HepG2 (cell line): ENCODE results near the gene PXK. TPM values are rescaled to one million over a fixed set of nuclear protein-coding genes. Genes with fewer than 3 reads are reported as not detected.

Experiments
- ATAC-seq: fragments of 200-7000 bp; cut with Tn5 transposase; 3 replicates; pipeline ENCODE4 v1.9.1; 2020; ENCODE audit warnings: mild to moderate bottlenecking, moderate library complexity
- BruUV-seq: library from RNA; stranded (reverse); fragments of 400-500 nt; replicated peaks from 2 replicates; lab custom pipeline; 2021; lab: Mats Ljungman, UMichigan
- CTCF ChIA-PET: fragments of 300-600 bp; formaldehyde crosslinking; extraction: SDS; loops from one replicate; lab custom pipeline; 2021; ENCODE audit warnings: low total read pairs, inconsistent platforms, low intra/inter-chr PET ratio; lab: Yijun Ruan, JAX
- POLR2A ChIA-PET: fragments of 350-600 bp; sonication (Branson Sonifier 250); formaldehyde crosslinking; loops from one replicate; lab custom pipeline; 2020; ENCODE audit warnings: antibody characterized with exemption, inconsistent platforms; lab: Yijun Ruan, JAX
- DNase-seq: peaks from one replicate; pipeline ENCODE4 v3.0.0-alpha.2; 2015; ENCODE audit warnings: low spot score
- FAIRE-seq: peaks from 3 replicates; lab custom pipeline; 2011; peaks lifted over from hg19 to GRCh38; lab: Jason Lieb, UNC
- H2AFZ ChIP-seq: one replicate; pipeline ENCODE4 v1.6.1; 2011; ENCODE audit warnings: low read length, inconsistent platforms
- H3K27ac ChIP-seq: fragments of 300-600 bp; 3 replicates; pipeline ENCODE4 v1.8.0; 2011; ENCODE audit warnings: mixed run types, mild to moderate bottlenecking, mixed read lengths, low read length, inconsistent platforms; ENCODE audit not compliant: insufficient read depth; ENCODE audit errors: extremely low read length
- H3K27me3 ChIP-seq, 2 experiments: fragments of 200-600 bp in 1 of 2; 2 replicates in 1 of 2; 3 replicates in 1 of 2; pipeline versions ENCODE4 v1.6.0 to v1.8.0; 2011; ENCODE audit warnings: low read length in 2 of 2, mild to moderate bottlenecking in 2 of 2, moderate library complexity in 2 of 2, inconsistent platforms in 1 of 2; ENCODE audit not compliant: insufficient read depth in 2 of 2, control insufficient read depth in 1 of 2
- H3K36me3 ChIP-seq, 2 experiments: fragments of 200-600 bp in 1 of 2; replicated peaks in 1 of 2; 2 replicates in 1 of 2; 3 replicates in 1 of 2; pipeline versions ENCODE4 v1.5.1 to v1.8.0; 2011; ENCODE audit warnings: low read length in 2 of 2, inconsistent platforms in 1 of 2; ENCODE audit not compliant: insufficient read depth in 2 of 2, control insufficient read depth in 1 of 2
- H3K4me1 ChIP-seq: 2 replicates; pipeline ENCODE4 v1.5.1; 2012; ENCODE audit warnings: low read length, inconsistent platforms; ENCODE audit not compliant: insufficient read depth
- H3K4me2 ChIP-seq: 2 replicates; pipeline ENCODE4 v1.6.0; 2011; ENCODE audit warnings: low read depth, low read length, inconsistent platforms
- H3K4me3 ChIP-seq, 3 experiments: fragments of 200-600 bp in 1 of 3; sonication (generic), shearing (Covaris generic) in 1 of 3; replicated peaks in 1 of 3; 2 replicates each; pipeline ENCODE4 v1.5.1; 2011 to 2016; ENCODE audit warnings: low read length in 3 of 3, inconsistent platforms in 2 of 3, low read depth in 2 of 3, mild to moderate bottlenecking in 2 of 3, control low read depth in 1 of 3, mixed read lengths in 1 of 3; ENCODE audit not compliant: insufficient read depth in 1 of 3
- H3K79me2 ChIP-seq: one replicate; pipeline ENCODE4 v1.6.1; 2011; ENCODE audit warnings: low read length, inconsistent platforms; ENCODE audit not compliant: insufficient read depth
- H3K9ac ChIP-seq: 2 replicates; pipeline ENCODE4 v1.6.0; 2011; ENCODE audit warnings: mild to moderate bottlenecking, low read depth, low read length, inconsistent platforms; ENCODE audit not compliant: insufficient read depth
- H3K9me3 ChIP-seq: 2 replicates; pipeline ENCODE4 v1.5.1; 2012; ENCODE audit warnings: mild to moderate bottlenecking, low read length
- H4K20me1 ChIP-seq: 2 replicates; pipeline ENCODE4 v1.6.0; 2011; ENCODE audit warnings: inconsistent platforms, mild to moderate bottlenecking, low read length, moderate library complexity; ENCODE audit not compliant: insufficient read depth
- JUNB ChIP-seq: sonication (generic); formaldehyde crosslinking; IDR thresholded peaks from 2 replicates; pipeline ENCODE4 v1.8.0; 2022; ENCODE audit warnings: missing genetic modification reagents, mild to moderate bottlenecking, borderline replicate concordance
- MYNN ChIP-seq: sonication (generic); formaldehyde crosslinking; IDR thresholded peaks from 2 replicates; pipeline ENCODE4 v1.4.0; 2020; ENCODE audit warnings: mild to moderate bottlenecking, low read depth, missing genetic modification reagents
- NFYC ChIP-seq: IDR thresholded peaks from 2 replicates; pipeline ENCODE4 v1.6.1; 2016; ENCODE audit warnings: missing genetic modification reagents, missing compliant biosample characterization
- NR2F1 ChIP-seq, 2 experiments: fragments of 450-650 bp in 1 of 2; formaldehyde crosslinking in 1 of 2; IDR thresholded peaks; 2 replicates each; pipeline versions ENCODE4 v1.5.0 to v1.6.1; 2016 to 2020; ENCODE audit warnings: mild to moderate bottlenecking in 1 of 2, missing compliant biosample characterization in 1 of 2, missing genetic modification reagents in 1 of 2, moderate library complexity in 1 of 2
- TP53 ChIP-seq: sonication (generic); formaldehyde crosslinking; conservative IDR thresholded peaks from 2 replicates; pipeline ENCODE4 v1.4.0; 2020; ENCODE audit warnings: missing genetic modification reagents
- ZNF275 ChIP-seq: sonication (generic); formaldehyde crosslinking; IDR thresholded peaks from 2 replicates; pipeline ENCODE4 v1.8.0; 2022; ENCODE audit warnings: missing genetic modification reagents, mild to moderate bottlenecking, inconsistent platforms, borderline replicate concordance
- ZNF75D ChIP-seq: sonication (generic); formaldehyde crosslinking; IDR thresholded peaks from 2 replicates; pipeline ENCODE4 v1.8.1; 2023; ENCODE audit warnings: missing genetic modification reagents, mild to moderate bottlenecking, borderline replicate concordance
- WGBS: methylation state at CpG from one replicate; pipeline ENCODE4 v1.1.6; 2017; ENCODE audit warnings: low lambda C conversion rate; 5-methylcytosine and 5-hydroxymethylcytosine counted together
- in situ Hi-C: cut with HindIII; loops from 2 replicates; pipeline ENCODE4 v1.10.0; 2017; ENCODE audit warnings: low pct_unique_long_range_greater_than_20kb; ENCODE audit not compliant: extremely low pct_ligation_motif_present
- intact Hi-C: fragments of 100-400 bp; cut with micrococcal nuclease; formaldehyde crosslinking; loops from one replicate; pipeline ENCODE4 v1.10.0; 2022; ENCODE audit not compliant: unreplicated experiment
- polyA plus RNA-seq, 8 experiments: library from polyadenylated mRNA; depleted of rRNA in 3 of 8; stranded (reverse) in 7 of 8; unstranded in 1 of 8; fragments of >200 nt; fragmentation: Illumina TruSeq in 4 of 8; extraction: Trizol in 4 of 8; gene quantifications; 2 replicates each; pipeline versions ENCODE4 v1.2.1 to v1.2.3, GENCODE V29; 2011 to 2016; ENCODE audit warnings: low read depth in 4 of 8, missing spikeins in 1 of 8, mixed read lengths in 1 of 8; ENCODE audit not compliant: insufficient read depth in 1 of 8
- total RNA-seq, 5 experiments: library from RNA; depleted of rRNA; stranded (reverse); fragments of >200 nt; fragmentation: Illumina TruSeq; extraction: Trizol; gene quantifications; 2 replicates each; pipeline ENCODE4 v1.2.3, GENCODE V29; 2016; ENCODE audit warnings: low read depth in 1 of 5
- TF ChIP-seq, protein P1 (sequence below): sonication (generic); formaldehyde crosslinking; IDR thresholded peaks from 2 replicates; pipeline ENCODE4 v1.4.0; 2020; ENCODE audit warnings: missing genetic modification reagents

The PXK gene
- total and polyA plus RNA-seq, 2 of the 13 experiments (the other 11 are each of a cell fraction or from before 2014, with no cell fraction given): 6.4 to 18.6 TPM

GRCh38 chr3:58356054-58356453 is 23.4 kb downstream of the PXK start:
- no peak for ATAC-seq
- no peaks in the 10 kb centered on the region for H3K9me3 ChIP-seq
- DNase-seq: no peak
- no peak for TF ChIP-seq NFYC (CRISPR knock-in tag)
- no peak for TF ChIP-seq MYNN (CRISPR knock-in tag)
- TF ChIP-seq ZNF75D (CRISPR knock-in tag): no peak
- TF ChIP-seq, protein P1, sequence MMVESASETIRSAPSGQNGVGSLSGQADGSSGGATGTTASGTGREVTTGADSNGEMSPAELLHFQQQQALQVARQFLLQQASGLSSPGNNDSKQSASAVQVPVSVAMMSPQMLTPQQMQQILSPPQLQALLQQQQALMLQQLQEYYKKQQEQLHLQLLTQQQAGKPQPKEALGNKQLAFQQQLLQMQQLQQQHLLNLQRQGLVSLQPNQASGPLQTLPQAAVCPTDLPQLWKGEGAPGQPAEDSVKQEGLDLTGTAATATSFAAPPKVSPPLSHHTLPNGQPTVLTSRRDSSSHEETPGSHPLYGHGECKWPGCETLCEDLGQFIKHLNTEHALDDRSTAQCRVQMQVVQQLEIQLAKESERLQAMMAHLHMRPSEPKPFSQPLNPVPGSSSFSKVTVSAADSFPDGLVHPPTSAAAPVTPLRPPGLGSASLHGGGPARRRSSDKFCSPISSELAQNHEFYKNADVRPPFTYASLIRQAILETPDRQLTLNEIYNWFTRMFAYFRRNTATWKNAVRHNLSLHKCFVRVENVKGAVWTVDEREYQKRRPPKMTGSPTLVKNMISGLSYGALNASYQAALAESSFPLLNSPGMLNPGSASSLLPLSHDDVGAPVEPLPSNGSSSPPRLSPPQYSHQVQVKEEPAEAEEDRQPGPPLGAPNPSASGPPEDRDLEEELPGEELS: no peak
- no peak for TF ChIP-seq NR2F1 (CRISPR knock-in tag; IDR thresholded peaks at IDR 0.05)
- no peak for TF ChIP-seq JUNB (CRISPR knock-in tag)
- TF ChIP-seq TP53 (CRISPR knock-in tag): no peak
- no peak overlapping the region for H3K4me2 ChIP-seq
- H3K27ac ChIP-seq: no peak overlapping the region
- no peaks in the 10 kb centered on the region for H3K36me3 ChIP-seq
- POLR2A ChIA-PET: no interaction called here
- WGBS: 65% methylated on average over 4 of the region's 4 CpGs
- no peak overlapping the region for H2AFZ ChIP-seq
- H3K4me3 ChIP-seq: no peak overlapping the region
- CTCF ChIA-PET: no interaction called here
- peaks cover 4% of the 10 kb centered on the region; the same call in 1 of the 2 replicates for H4K20me1 ChIP-seq
- intact Hi-C loops: no loop called here
- H3K79me2 ChIP-seq: no peaks in the 10 kb centered on the region
- no peak for FAIRE-seq
- BruUV-seq: no TSS peak
- no peaks in the 10 kb centered on the region for H3K27me3 ChIP-seq
- in situ Hi-C loops: no loop called here
- H3K9ac ChIP-seq: no peak overlapping the region
- no peaks in the 10 kb centered on the region for H3K4me1 ChIP-seq

DNA sequence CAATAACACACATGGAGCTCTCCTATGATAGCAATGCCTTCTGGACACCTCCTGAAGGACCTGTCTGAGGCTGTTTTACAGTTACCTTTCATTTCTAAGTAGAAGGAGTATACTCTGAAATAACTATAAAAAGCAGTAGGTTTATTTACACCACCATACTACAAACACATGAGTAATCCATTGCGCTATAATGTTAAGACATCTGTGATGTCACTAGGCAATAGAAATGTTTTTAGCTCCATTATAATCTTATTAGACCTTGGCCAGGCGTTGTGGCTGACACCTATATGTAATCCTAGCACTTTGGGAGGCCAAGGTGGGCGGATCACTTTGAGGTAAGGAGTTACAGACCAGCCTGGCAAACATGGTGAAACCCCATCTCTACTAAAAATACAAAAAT is 24.7 kb downstream of the PXK start:
- no peak for DNase-seq
- ChIA-PET CTCF (no interaction called here), POLR2A (no interaction called here)
- no TSS peak for BruUV-seq
- in situ Hi-C loops (no loop called here), intact Hi-C loops (no loop called here)
- Histone ChIP-seq H3K27me3 (no peaks in the 10 kb centered on the region), H3K9me3 (no peaks in the 10 kb centered on the region), H3K4me2 (no peak overlapping the region), H3K9ac (no peak overlapping the region), H4K20me1 (0 out of 2 replicates have a peak, but pooled peaks cover 4% of the 10 kb centered on the region), H2AFZ (no peak overlapping the region), H3K36me3 (no peaks in the 10 kb centered on the region), H3K4me1 (no peaks in the 10 kb centered on the region), H3K4me3 (no peak overlapping the region), H3K79me2 (no peaks in the 10 kb centered on the region), H3K27ac (no peak overlapping the region)
- 100% methylated on average over 3 of the region's 3 CpGs for WGBS
- TF ChIP-seq ZNF275 (CRISPR knock-in tag): no peak
- ATAC-seq: no peak
- FAIRE-seq: no peak
